ENCODE results near the gene YTHDF2.
"Not testable (repeated sequence)": the region's sequence is repeated elsewhere in the genome, so short reads cannot be mapped to it uniquely, and the experiment has no call there.

The YTHDF2 gene

DNA sequence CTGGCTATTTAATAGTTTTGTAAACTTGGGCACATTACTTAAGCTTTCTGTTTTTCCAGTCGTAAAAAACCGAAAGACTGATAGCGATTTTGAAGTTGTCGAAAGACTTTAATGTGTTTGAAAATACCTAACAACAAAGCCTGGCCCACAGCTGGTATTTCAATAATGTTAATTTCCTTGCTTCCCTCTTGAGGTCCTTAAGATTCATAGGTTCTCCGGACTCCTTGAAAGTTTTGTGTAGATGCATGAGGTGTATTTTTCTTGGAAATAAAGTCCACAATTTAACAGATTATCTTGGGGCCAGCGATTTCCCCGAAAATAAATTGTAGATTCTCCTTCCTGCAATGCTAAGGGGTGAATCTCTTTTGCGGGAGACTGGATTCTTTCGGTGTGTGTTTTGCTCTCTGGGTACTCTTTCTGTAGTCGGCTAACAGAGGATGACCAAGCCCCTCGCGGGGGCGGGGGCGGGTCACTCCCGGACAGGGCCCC, 735 bp upstream of the YTHDF2 start:
- Histone ChIP-seq H3K4me1 (ENCODE audit: control insufficient read depth in 2 of 2, insufficient read depth in 2 of 2, low read length in 2 of 2) (peaks cover 21 to 23% of the 10 kb centered on the region in 2 donors), H3K27ac (ENCODE audit: low read depth in 2 of 2, low read length in 2 of 2) (peak overlapping the region; percentile 94 to 95), H3K36me3 (ENCODE audit: control insufficient read depth in 2 of 2, insufficient read depth in 2 of 2, low read length in 2 of 2) (peaks cover 16 to 21% of the 10 kb centered on the region in 2 donors), H3K27me3 (ENCODE audit: control insufficient read depth in 2 of 2, insufficient read depth in 2 of 2, low read length in 2 of 2) (no peaks in the 10 kb centered on the region), H3K4me3 (ENCODE audit: low read length in 2 of 2) (peak overlapping the region; percentile 79 to 91), H3K9me3 (ENCODE audit: control insufficient read depth in 2 of 2, low read length in 2 of 2) (no peaks in the 10 kb centered on the region), H3K9ac (ENCODE audit: low read depth in 1 of 2, low read length in 2 of 2) (peak overlapping the region; percentile 76 to 94)

DNA sequence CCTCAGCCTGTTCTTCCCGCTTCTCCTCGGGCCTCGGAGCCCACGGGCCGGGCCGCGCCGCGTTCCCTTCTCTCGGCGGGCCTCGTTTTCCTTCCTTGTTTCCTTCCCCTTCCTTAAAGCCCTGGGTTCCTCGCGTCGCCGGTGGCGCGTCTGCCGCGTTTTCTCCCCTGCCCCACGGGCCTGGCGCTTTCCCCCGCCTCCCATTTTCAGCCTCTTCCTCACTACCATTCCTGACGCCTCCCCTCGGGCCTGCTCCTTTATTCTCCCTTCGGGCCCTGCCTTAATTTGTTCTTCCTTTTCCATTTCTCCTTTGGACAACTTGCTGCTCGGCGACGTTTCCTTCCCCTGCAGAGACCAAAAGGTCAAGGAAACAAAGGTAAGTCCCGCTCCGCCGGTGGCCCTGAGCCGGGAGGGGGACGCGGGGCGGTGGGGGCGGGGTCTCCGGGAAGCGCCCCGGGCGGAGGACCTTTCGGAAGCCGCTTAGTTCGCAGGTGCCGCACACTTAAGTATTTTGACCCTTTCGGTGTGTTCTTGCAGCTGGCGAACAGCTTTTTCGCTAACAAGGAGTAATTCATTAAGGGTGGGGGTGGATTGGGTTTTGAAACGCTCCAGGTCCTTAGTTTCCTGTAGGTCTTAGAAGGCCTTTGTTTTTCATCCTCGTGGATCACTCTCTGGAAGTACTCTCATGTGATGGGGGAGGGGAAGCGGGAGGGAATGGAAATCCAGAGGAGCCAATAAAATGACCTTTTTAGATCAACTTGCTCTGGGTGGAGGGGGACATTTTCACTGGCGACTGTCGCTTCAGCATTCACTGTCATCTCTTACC, 780 bp downstream of the YTHDF2 start:
- peak overlapping the region; percentile 86 to 91 for H3K4me3 ChIP-seq (ENCODE audit: low read length in 2 of 2)
- no peaks in the 10 kb centered on the region for H3K27me3 ChIP-seq (ENCODE audit: control insufficient read depth in 2 of 2, insufficient read depth in 2 of 2, low read length in 2 of 2)
- peak overlapping the region; percentile 84 to 94 for H3K9ac ChIP-seq (ENCODE audit: low read depth in 1 of 2, low read length in 2 of 2)
- peaks cover 28 to 35% of the 10 kb centered on the region in 2 donors for H3K36me3 ChIP-seq (ENCODE audit: control insufficient read depth in 2 of 2, insufficient read depth in 2 of 2, low read length in 2 of 2)
- H3K27ac ChIP-seq (ENCODE audit: low read depth in 2 of 2, low read length in 2 of 2), result peak overlapping the region; percentile 94 to 95
- H3K9me3 ChIP-seq (ENCODE audit: control insufficient read depth in 2 of 2, low read length in 2 of 2), result no peaks in the 10 kb centered on the region
- peaks cover 21 to 23% of the 10 kb centered on the region in 2 donors for H3K4me1 ChIP-seq (ENCODE audit: control insufficient read depth in 2 of 2, insufficient read depth in 2 of 2, low read length in 2 of 2)

DNA sequence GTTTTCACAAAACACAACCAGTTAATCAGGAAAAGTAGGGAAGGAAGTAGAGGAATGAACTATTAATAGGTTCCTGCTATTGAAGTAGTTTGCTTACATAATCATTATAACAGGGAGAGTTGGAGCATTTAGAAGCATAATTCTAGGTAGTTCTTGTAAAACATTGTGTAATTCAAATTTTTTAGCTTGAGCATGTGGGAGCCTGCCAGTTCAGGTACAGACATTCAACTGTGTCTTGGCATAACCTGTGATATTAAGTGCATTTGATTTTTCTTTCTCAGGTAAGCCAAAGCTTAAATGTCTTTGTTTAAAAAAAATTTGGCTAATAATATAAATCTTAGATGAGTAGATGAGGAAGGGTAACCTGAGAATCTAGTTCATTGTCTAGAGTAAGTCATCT, 3.4 kb downstream of the YTHDF2 start:
- H3K4me1 ChIP-seq (ENCODE audit: control insufficient read depth in 2 of 2, insufficient read depth in 2 of 2, low read length in 2 of 2), result peaks cover 19 to 23% of the 10 kb centered on the region in 2 donors
- no peak overlapping the region for H3K4me3 ChIP-seq (ENCODE audit: low read length in 2 of 2)
- H3K27ac ChIP-seq (ENCODE audit: low read depth in 2 of 2, low read length in 2 of 2), result no peak overlapping the region
- H3K36me3 ChIP-seq (ENCODE audit: control insufficient read depth in 2 of 2, insufficient read depth in 2 of 2, low read length in 2 of 2), result peaks cover 50 to 59% of the 10 kb centered on the region in 2 donors
- no peak overlapping the region for H3K9ac ChIP-seq (ENCODE audit: low read depth in 1 of 2, low read length in 2 of 2)
- H3K9me3 ChIP-seq (ENCODE audit: control insufficient read depth in 2 of 2, low read length in 2 of 2), result no peaks in the 10 kb centered on the region
- no peaks in the 10 kb centered on the region for H3K27me3 ChIP-seq (ENCODE audit: control insufficient read depth in 2 of 2, insufficient read depth in 2 of 2, low read length in 2 of 2)

- H3K9me3 ChIP-seq (ENCODE audit: control insufficient read depth in 2 of 2, low read length in 2 of 2), result no peaks in the 10 kb centered on the region
- H3K4me3 ChIP-seq (ENCODE audit: low read length in 2 of 2), result no peak overlapping the region
- no peaks in the 10 kb centered on the region for H3K27me3 ChIP-seq (ENCODE audit: control insufficient read depth in 2 of 2, insufficient read depth in 2 of 2, low read length in 2 of 2)
- no peak overlapping the region for H3K9ac ChIP-seq (ENCODE audit: low read depth in 1 of 2, low read length in 2 of 2)
- peaks cover 22 to 30% of the 10 kb centered on the region in 2 donors for H3K4me1 ChIP-seq (ENCODE audit: control insufficient read depth in 2 of 2, insufficient read depth in 2 of 2, low read length in 2 of 2)
- H3K36me3 ChIP-seq (ENCODE audit: control insufficient read depth in 2 of 2, insufficient read depth in 2 of 2, low read length in 2 of 2), result peaks cover 44 to 53% of the 10 kb centered on the region in 2 donors
- H3K27ac ChIP-seq (ENCODE audit: low read depth in 2 of 2, low read length in 2 of 2), result no peak overlapping the region
Measured at GRCh38 chr1:28744184-28744583, 7.4 kb downstream of the YTHDF2 start.

GRCh38 chr1:28745653-28746173, 9.0 kb downstream of the YTHDF2 start:
- Histone ChIP-seq H3K4me1 (ENCODE audit: control insufficient read depth in 2 of 2, insufficient read depth in 2 of 2, low read length in 2 of 2) (peaks cover 17 to 30% of the 10 kb centered on the region in 2 donors), H3K36me3 (ENCODE audit: control insufficient read depth in 2 of 2, insufficient read depth in 2 of 2, low read length in 2 of 2) (peaks cover 36 to 42% of the 10 kb centered on the region in 2 donors), H3K27me3 (ENCODE audit: control insufficient read depth in 2 of 2, insufficient read depth in 2 of 2, low read length in 2 of 2) (no peaks in the 10 kb centered on the region), H3K9ac (ENCODE audit: low read depth in 1 of 2, low read length in 2 of 2) (no peak overlapping the region), H3K27ac (ENCODE audit: low read depth in 2 of 2, low read length in 2 of 2) (no peak overlapping the region), H3K9me3 (ENCODE audit: control insufficient read depth in 2 of 2, low read length in 2 of 2) (no peaks in the 10 kb centered on the region), H3K4me3 (ENCODE audit: low read length in 2 of 2) (peak overlapping the region in 1 of 2 donors; percentile 15)

GRCh38 chr1:28750330-28750729, 13.6 kb downstream of the YTHDF2 start:
- H3K36me3 ChIP-seq (ENCODE audit: control insufficient read depth in 2 of 2, insufficient read depth in 2 of 2, low read length in 2 of 2), result peaks cover under 1 to 14% of the 10 kb centered on the region in 2 donors
- H3K4me1 ChIP-seq (ENCODE audit: control insufficient read depth in 2 of 2, insufficient read depth in 2 of 2, low read length in 2 of 2), result peaks cover 23 to 36% of the 10 kb centered on the region in 2 donors
- H3K9ac ChIP-seq (ENCODE audit: low read depth in 1 of 2, low read length in 2 of 2), result no peak overlapping the region

GRCh38 chr1:28750771-28751294, 14.1 kb downstream of the YTHDF2 start:
- peaks cover 0 to 12% of the 10 kb centered on the region in 2 donors for H3K36me3 ChIP-seq (ENCODE audit: control insufficient read depth in 2 of 2, insufficient read depth in 2 of 2, low read length in 2 of 2)
- not testable (repeated sequence) for H3K9me3 ChIP-seq (ENCODE audit: control insufficient read depth in 2 of 2, low read length in 2 of 2)
- peaks cover 22 to 40% of the 10 kb centered on the region in 2 donors for H3K4me1 ChIP-seq (ENCODE audit: control insufficient read depth in 2 of 2, insufficient read depth in 2 of 2, low read length in 2 of 2)

More at GRCh38 chr1:28750330-28750729, 13.6 kb downstream of the YTHDF2 start:
- no peak overlapping the region for H3K4me3 ChIP-seq (ENCODE audit: low read length in 2 of 2)
- H3K27me3 ChIP-seq (ENCODE audit: control insufficient read depth in 2 of 2, insufficient read depth in 2 of 2, low read length in 2 of 2), result no peaks in the 10 kb centered on the region
- H3K27ac ChIP-seq (ENCODE audit: low read depth in 2 of 2, low read length in 2 of 2), result no peak overlapping the region
- no peaks in the 10 kb centered on the region for H3K9me3 ChIP-seq (ENCODE audit: control insufficient read depth in 2 of 2, low read length in 2 of 2)

DNA sequence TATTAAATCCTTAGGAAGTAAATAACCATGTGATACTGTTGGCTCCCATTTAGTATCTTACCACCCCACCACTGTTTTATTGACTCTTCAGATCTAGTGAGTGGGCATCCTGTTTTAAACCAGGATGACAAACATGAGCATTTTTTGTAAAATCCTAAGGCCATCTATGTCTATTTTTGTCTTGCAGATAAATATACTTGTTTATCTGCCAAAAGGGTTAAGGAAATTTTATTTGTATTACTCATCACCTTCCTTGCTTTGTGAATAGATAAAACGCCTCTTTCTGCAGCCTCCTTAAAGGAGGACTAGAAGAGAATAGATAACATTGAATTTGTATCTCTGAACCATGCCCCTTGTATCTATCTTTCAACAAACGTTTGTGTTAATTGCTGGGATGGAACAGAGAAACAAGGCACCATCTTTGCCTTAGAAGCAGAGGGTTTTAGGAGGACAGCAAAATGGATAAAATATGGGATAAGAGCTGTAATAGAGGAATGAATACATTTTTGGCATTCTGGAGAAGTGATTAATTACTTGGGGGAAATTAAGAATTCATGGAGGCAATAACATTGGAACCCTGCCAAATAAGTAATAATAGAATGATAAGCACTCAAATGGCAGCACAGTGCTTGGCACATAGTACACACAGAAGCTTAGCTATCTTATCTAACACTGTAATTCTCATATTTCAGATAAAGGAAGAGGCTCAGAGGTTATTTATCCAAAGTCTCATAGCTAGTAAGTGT, 14.7 kb downstream of the YTHDF2 start:
- no peak overlapping the region for H3K9ac ChIP-seq (ENCODE audit: low read depth in 1 of 2, low read length in 2 of 2)
- no peak overlapping the region for H3K4me3 ChIP-seq (ENCODE audit: low read length in 2 of 2)
- H3K36me3 ChIP-seq (ENCODE audit: control insufficient read depth in 2 of 2, insufficient read depth in 2 of 2, low read length in 2 of 2), result peaks cover 0 to 10% of the 10 kb centered on the region in 2 donors
- H3K4me1 ChIP-seq (ENCODE audit: control insufficient read depth in 2 of 2, insufficient read depth in 2 of 2, low read length in 2 of 2), result peaks cover 17 to 37% of the 10 kb centered on the region in 2 donors
- no peaks in the 10 kb centered on the region for H3K27me3 ChIP-seq (ENCODE audit: control insufficient read depth in 2 of 2, insufficient read depth in 2 of 2, low read length in 2 of 2)
- no peaks in the 10 kb centered on the region for H3K9me3 ChIP-seq (ENCODE audit: control insufficient read depth in 2 of 2, low read length in 2 of 2)
- no peak overlapping the region for H3K27ac ChIP-seq (ENCODE audit: low read depth in 2 of 2, low read length in 2 of 2)

More at GRCh38 chr1:28750771-28751294, 14.1 kb downstream of the YTHDF2 start:
- not testable (repeated sequence) for H3K4me3 ChIP-seq (ENCODE audit: low read length in 2 of 2); H3K27ac ChIP-seq (ENCODE audit: low read depth in 2 of 2, low read length in 2 of 2); H3K9ac ChIP-seq (ENCODE audit: low read depth in 1 of 2, low read length in 2 of 2); H3K27me3 ChIP-seq (ENCODE audit: control insufficient read depth in 2 of 2, insufficient read depth in 2 of 2, low read length in 2 of 2)

- H3K27ac ChIP-seq (ENCODE audit: low read depth in 2 of 2, low read length in 2 of 2), result no peak overlapping the region
- H3K9ac ChIP-seq (ENCODE audit: low read depth in 1 of 2, low read length in 2 of 2), result no peak overlapping the region
- peaks cover 6 to 21% of the 10 kb centered on the region in 2 donors for H3K4me1 ChIP-seq (ENCODE audit: control insufficient read depth in 2 of 2, insufficient read depth in 2 of 2, low read length in 2 of 2)
- H3K36me3 ChIP-seq (ENCODE audit: control insufficient read depth in 2 of 2, insufficient read depth in 2 of 2, low read length in 2 of 2), result peaks cover 12 to 20% of the 10 kb centered on the region in 2 donors
- H3K27me3 ChIP-seq (ENCODE audit: control insufficient read depth in 2 of 2, insufficient read depth in 2 of 2, low read length in 2 of 2), result no peaks in the 10 kb centered on the region
- H3K4me3 ChIP-seq (ENCODE audit: low read length in 2 of 2), result no peak overlapping the region
- H3K9me3 ChIP-seq (ENCODE audit: control insufficient read depth in 2 of 2, low read length in 2 of 2), result no peaks in the 10 kb centered on the region
Measured at GRCh38 chr1:28755701-28756100, 19.0 kb downstream of the YTHDF2 start.

All from mucosa of rectum (tissue), 2 donors.